ENCODE measurements around the gene NOL3. TPM values are rescaled to one million over a fixed set of nuclear protein-coding genes. Genes with fewer than 3 reads are reported as not detected.

Gene NOL3
- total and polyA plus RNA-seq, 9 of the 15 experiments (the other 6 are each of a cell fraction or from before 2014, with no cell fraction given), result 0.45 to 14.0 (median 5.4) TPM

- Histone ChIP-seq H3K9ac (ENCODE audit: insufficient read depth in 1 of 2, low read depth in 2 of 2, low read length in 2 of 2) (peak overlapping the region in 1 of 2 experiments; percentile 80; a peak in 2 of 4 replicates), H3K4me1 (replicated peaks in 1 of 2; ENCODE audit: control insufficient read depth in 2 of 2, insufficient read depth in 2 of 2, low read length in 2 of 2) (peaks cover 10 to 44% of the 10 kb centered on the region in 2 experiments; a peak in 4 of 5 replicates), H2AFZ (ENCODE audit: low read depth, low read length) (no peak overlapping the region), H3K9me1 (ENCODE audit: control insufficient read depth, insufficient read depth, low read length) (peaks cover 3% of the 10 kb centered on the region), H3K27me3 (ENCODE audit: control insufficient read depth in 2 of 2, insufficient read depth in 2 of 2, low read length in 2 of 2) (no peaks in the 10 kb centered on the region), H3K27ac (ENCODE audit: extremely low read depth, low read depth, low read length) (no peak overlapping the region), H3K4me3 (no peak overlapping the region), H3K36me3 (ENCODE audit: control insufficient read depth, insufficient read depth, low read length) (peaks cover 16% of the 10 kb centered on the region; the same call in 2 of the 3 replicates), H3K79me2 (ENCODE audit: control insufficient read depth, insufficient read depth, low read length) (no peaks in the 10 kb centered on the region), H4K20me1 (replicated peaks; ENCODE audit: control insufficient read depth, insufficient read depth, low read length) (no peaks in the 10 kb centered on the region; the same call in 1 of the 2 replicates), H3K4me2 (ENCODE audit: insufficient read depth, low read length) (no peak overlapping the region), H3K9me3 (replicated peaks; ENCODE audit: control insufficient read depth, insufficient read depth, low read depth, low read length) (no peaks in the 10 kb centered on the region)
- DNase-seq (ENCODE audit: extremely low read depth in 1 of 4, low spot score in 3 of 4), result no peak
- 73% methylated on average over 9 of the region's 11 CpGs for WGBS (ENCODE audit: insufficient coverage, low coverage, missing lambda C conversion rate)
- no peak for ATAC-seq
- in situ Hi-C loops (cut with MboI) (no loop called here), intact Hi-C loops (cut with micrococcal nuclease) (no loop called here)
- ChIA-PET CTCF (ENCODE audit: low intra/inter-chr PET ratio) (no interaction called here), POLR2A (interaction anchor here (0.6 to 3.8 kb wide), 10 partner anchors 9 to 67 kb away, joined by 3 to 21 read pairs (median 6); partner anchors contain the start of gene TMEM208)
- TF ChIP-seq POLR2G (IDR thresholded peaks at IDR 0.05; ENCODE audit: low read depth, low read length) (peak; percentile 58), POLR2A (conservative IDR thresholded peaks at IDR 0.05) (peak; percentile 32; the same call in 1 of the 2 replicates)
- TF ChIP-seq, protein P1, sequence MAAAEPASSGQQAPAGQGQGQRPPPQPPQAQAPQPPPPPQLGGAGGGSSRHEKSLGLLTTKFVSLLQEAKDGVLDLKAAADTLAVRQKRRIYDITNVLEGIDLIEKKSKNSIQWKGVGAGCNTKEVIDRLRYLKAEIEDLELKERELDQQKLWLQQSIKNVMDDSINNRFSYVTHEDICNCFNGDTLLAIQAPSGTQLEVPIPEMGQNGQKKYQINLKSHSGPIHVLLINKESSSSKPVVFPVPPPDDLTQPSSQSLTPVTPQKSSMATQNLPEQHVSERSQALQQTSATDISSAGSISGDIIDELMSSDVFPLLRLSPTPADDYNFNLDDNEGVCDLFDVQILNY (CRISPR knock-in tag; IDR thresholded peaks at IDR 0.05), result no peak
- FAIRE-seq, result no peak
- BruUV-seq (replicated peaks), result no TSS peak
Measured at GRCh38 chr16:67208154-67208896, 38.0 kb downstream of the NOL3 start.
